ENCODE data around the gene IP6K2. TPM values are rescaled to one million over a fixed set of nuclear protein-coding genes. Genes with fewer than 3 reads are reported as not detected.
"Not testable (repeated sequence)": the region's sequence is repeated elsewhere in the genome, so short reads cannot be mapped to it uniquely, and the experiment has no call there.

The IP6K2 gene
- total and polyA plus RNA-seq, 10 donors = 62.1 to 105 (median 77.0) TPM

GRCh38 chr3:48739955-48740823, 23.2 kb upstream of the IP6K2 start:
- Histone ChIP-seq H3K9me3 (no peaks in the 10 kb centered on the region), H3K27me3 (replicated peaks in 1 of 7) (no peaks in the 10 kb centered on the region), H3K4me3 (peak overlapping the region in 2 of 8 donors; percentile 0 to 22), H3K36me3 (no peaks in the 10 kb centered on the region), H3K4me1 (peaks cover 21 to 59% (median 38%) of the 10 kb centered on the region in 6 donors), H3K27ac (peak overlapping the region in 6 of 8 donors; percentile 16 to 80 (median 72))
- WGBS, 5 donors = 23 to 53% (median 29%) methylated on average over 14 to 15 of the region's 15 CpGs
- DNase-seq = peak; percentile 91
- TF ChIP-seq POLR2A (IDR thresholded peaks at IDR 0.05) (no peak), POLR2AphosphoS5 (IDR thresholded peaks at IDR 0.05) (peak; percentile 73 to 76 (median 74))
- TF ChIP-seq, protein P1, sequence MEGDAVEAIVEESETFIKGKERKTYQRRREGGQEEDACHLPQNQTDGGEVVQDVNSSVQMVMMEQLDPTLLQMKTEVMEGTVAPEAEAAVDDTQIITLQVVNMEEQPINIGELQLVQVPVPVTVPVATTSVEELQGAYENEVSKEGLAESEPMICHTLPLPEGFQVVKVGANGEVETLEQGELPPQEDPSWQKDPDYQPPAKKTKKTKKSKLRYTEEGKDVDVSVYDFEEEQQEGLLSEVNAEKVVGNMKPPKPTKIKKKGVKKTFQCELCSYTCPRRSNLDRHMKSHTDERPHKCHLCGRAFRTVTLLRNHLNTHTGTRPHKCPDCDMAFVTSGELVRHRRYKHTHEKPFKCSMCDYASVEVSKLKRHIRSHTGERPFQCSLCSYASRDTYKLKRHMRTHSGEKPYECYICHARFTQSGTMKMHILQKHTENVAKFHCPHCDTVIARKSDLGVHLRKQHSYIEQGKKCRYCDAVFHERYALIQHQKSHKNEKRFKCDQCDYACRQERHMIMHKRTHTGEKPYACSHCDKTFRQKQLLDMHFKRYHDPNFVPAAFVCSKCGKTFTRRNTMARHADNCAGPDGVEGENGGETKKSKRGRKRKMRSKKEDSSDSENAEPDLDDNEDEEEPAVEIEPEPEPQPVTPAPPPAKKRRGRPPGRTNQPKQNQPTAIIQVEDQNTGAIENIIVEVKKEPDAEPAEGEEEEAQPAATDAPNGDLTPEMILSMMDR (IDR thresholded peaks at IDR 0.05 in 8 of 11, conservative IDR thresholded peaks at IDR 0.05 in 3 of 11) = peak; percentile 57 to 90 (median 85)
- intact Hi-C loops (cut with DNase I; ENCODE audit: low total_unique reads) = no loop called here

DNA sequence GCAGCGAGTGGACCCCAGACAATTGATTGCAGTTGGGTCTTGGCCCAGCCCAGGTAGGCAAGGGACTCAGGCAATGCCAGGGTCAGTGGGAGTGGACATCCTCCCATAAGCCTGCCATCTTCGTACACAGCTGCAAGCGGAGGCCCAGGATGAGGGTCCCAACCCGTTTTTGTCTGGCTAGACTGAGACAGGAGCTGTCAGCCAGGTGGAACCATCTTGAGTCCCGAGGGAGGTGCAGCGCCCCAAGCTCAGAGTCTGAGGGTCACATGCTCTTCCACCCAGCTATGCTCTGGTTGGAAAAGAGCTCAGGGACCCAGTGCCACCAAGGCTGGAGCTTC, 22.6 kb upstream of the IP6K2 start:
- 60 to 83% (median 69%) methylated on average over 1 to 6 of the region's 6 CpGs for WGBS, 5 donors
- peaks cover 21 to 59% (median 38%) of the 10 kb centered on the region in 6 donors for H3K4me1 ChIP-seq
- TF ChIP-seq POLR2AphosphoS5 (IDR thresholded peaks at IDR 0.05) = no peak
- no peak for TF ChIP-seq POLR2A (IDR thresholded peaks at IDR 0.05)
- TF ChIP-seq, protein P1 (IDR thresholded peaks at IDR 0.05 in 8 of 11, conservative IDR thresholded peaks at IDR 0.05 in 3 of 11) = no peak
- intact Hi-C loops (cut with DNase I; ENCODE audit: low total_unique reads) = no loop called here
- DNase-seq = no peak
- no peaks in the 10 kb centered on the region for H3K36me3 ChIP-seq
- peak overlapping the region in 5 of 8 donors; percentile 52 to 80 (median 72) for H3K27ac ChIP-seq
- no peaks in the 10 kb centered on the region for H3K9me3 ChIP-seq
- H3K4me3 ChIP-seq = peak overlapping the region in 2 of 8 donors; percentile 0 to 22
- no peaks in the 10 kb centered on the region for H3K27me3 ChIP-seq (replicated peaks in 1 of 7)

GRCh38 chr3:48738926-48739616, 22.1 kb upstream of the IP6K2 start:
- Histone ChIP-seq H3K36me3 (no peaks in the 10 kb centered on the region), H3K4me1 (peaks cover 21 to 59% (median 38%) of the 10 kb centered on the region in 6 donors), H3K9me3 (no peaks in the 10 kb centered on the region), H3K4me3 (no peak overlapping the region), H3K27me3 (replicated peaks in 1 of 7) (no peaks in the 10 kb centered on the region), H3K27ac (peak overlapping the region in 5 of 8 donors; percentile 52 to 80 (median 72))
- TF ChIP-seq, protein P1 (IDR thresholded peaks at IDR 0.05 in 8 of 11, conservative IDR thresholded peaks at IDR 0.05 in 3 of 11) = no peak
- no peak for TF ChIP-seq POLR2AphosphoS5 (IDR thresholded peaks at IDR 0.05)
- TF ChIP-seq POLR2A (IDR thresholded peaks at IDR 0.05) = no peak
- intact Hi-C loops (cut with DNase I; ENCODE audit: low total_unique reads) = no loop called here
- 76 to 91% (median 89%) methylated on average over 9 of the region's 9 CpGs for WGBS, 5 donors
- no peak for DNase-seq

- Histone ChIP-seq H3K27ac (peak overlapping the region in 5 of 8 donors; percentile 34 to 80 (median 71)), H3K4me1 (peaks cover 21 to 59% (median 38%) of the 10 kb centered on the region in 6 donors), H3K36me3 (no peaks in the 10 kb centered on the region), H3K27me3 (replicated peaks in 1 of 7) (no peaks in the 10 kb centered on the region), H3K9me3 (no peaks in the 10 kb centered on the region), H3K4me3 (no peak overlapping the region)
- peak in 1 of 3 donors; percentile 66 for TF ChIP-seq POLR2AphosphoS5 (IDR thresholded peaks at IDR 0.05)
- TF ChIP-seq POLR2A (IDR thresholded peaks at IDR 0.05) = no peak
- WGBS, 5 donors = 84 to 96% (median 93%) methylated on average over 3 of the region's 3 CpGs
- intact Hi-C loops (cut with DNase I; ENCODE audit: low total_unique reads) = no loop called here
- no peak for DNase-seq
Measured at GRCh38 chr3:48738144-48738536, 21.1 kb upstream of the IP6K2 start.

DNA sequence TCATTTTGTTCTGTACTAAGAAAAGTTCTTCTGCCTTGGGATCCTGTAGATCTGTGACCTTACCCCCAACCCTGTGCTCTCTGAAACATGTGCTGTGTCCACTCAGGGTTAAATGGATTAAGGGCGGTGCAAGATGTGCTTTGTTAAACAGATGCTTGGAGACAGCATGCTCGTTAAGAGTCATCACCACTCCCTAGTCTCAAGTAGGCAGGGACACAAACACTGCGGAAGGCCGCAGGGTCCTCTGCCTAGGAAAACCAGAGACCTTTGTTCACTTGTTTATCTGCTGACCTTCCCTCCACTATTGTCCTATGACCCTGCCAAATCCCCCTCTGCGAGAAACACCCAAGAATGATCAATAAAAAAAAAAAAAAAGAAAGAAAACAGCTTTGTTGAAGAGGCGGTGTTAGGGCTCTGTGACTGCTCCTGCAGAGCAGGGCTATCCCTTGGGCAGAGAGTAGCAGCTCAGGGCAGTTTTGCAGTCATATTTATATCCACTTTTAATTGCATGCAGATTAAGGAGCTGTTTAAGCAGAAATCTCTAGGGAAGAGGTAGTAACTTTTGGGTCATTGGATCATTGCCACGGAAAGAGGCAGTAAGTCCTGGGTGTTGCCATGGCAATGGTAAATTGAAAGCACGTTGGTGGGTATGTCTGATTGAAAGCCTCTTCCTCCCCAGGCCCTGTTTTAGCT, 18.2 kb upstream of the IP6K2 start:
- H3K9me3 ChIP-seq; H3K27me3 ChIP-seq (replicated peaks in 1 of 7); intact Hi-C loops (cut with DNase I; ENCODE audit: low total_unique reads); DNase-seq; H3K4me3 ChIP-seq; H3K36me3 ChIP-seq: not testable (repeated sequence)
- peaks cover 19 to 48% (median 32%) of the 10 kb centered on the region in 6 donors for H3K4me1 ChIP-seq
- peak overlapping the region in 2 of 8 donors; percentile 5 to 31 for H3K27ac ChIP-seq
- 48 to 66% (median 56%) methylated on average over 7 to 8 of the region's 8 CpGs for WGBS, 5 donors

DNA sequence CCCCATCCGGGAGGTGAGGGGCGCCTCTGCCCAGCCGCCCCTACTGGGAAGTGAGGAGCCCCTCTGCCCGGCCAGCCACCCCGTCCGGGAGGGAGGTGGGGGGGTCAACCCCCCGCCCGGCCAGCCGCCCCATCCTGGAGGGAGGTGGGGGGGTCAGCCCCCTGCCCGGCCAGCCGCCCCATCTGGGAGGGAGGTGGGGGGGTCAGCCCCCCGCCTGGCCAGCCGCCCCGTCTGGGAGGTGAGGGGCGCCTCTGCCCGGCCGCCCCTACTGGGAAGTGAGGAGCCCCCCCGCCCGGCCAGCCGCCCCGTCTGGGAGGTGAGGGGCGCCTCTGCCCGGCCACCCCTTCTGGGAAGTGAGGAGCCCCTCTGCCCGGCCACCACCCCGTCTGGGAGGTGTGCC, 17.5 kb upstream of the IP6K2 start:
- intact Hi-C loops (cut with DNase I; ENCODE audit: low total_unique reads); H3K36me3 ChIP-seq; H3K4me3 ChIP-seq; H3K9me3 ChIP-seq; H3K27ac ChIP-seq; H3K27me3 ChIP-seq (replicated peaks in 1 of 7); DNase-seq: not testable (repeated sequence)
- WGBS, 5 donors = 82 to 90% (median 86%) methylated on average over 3 to 20 of the region's 25 CpGs
- H3K4me1 ChIP-seq = peaks cover 12 to 41% (median 26%) of the 10 kb centered on the region in 6 donors
